ENCODE results near the gene PPP1CA. TPM values are rescaled to one million over a fixed set of nuclear protein-coding genes. Genes with fewer than 3 reads are reported as not detected.

The PPP1CA gene
- total and polyA plus RNA-seq, 2 donors (not counting 1 experiment from before 2014, with no cell fraction given), result 218 to 251 TPM

GRCh38 chr11:67365736-67366444 is 35.8 kb downstream of the PPP1CA start:
- Histone ChIP-seq H4K20me1 (ENCODE audit: control insufficient read depth, insufficient read depth, low read length, poor library complexity, severe bottlenecking) (peaks cover 64% of the 10 kb centered on the region), H3K4me1 (ENCODE audit: control insufficient read depth in 2 of 2, insufficient read depth in 2 of 2, low read length in 2 of 2) (peaks cover 79 to 82% of the 10 kb centered on the region in 2 donors), H3K36me3 (replicated peaks in 1 of 2; ENCODE audit: control extremely low read depth in 1 of 2, control insufficient read depth in 1 of 2, extremely low read depth in 1 of 2, insufficient read depth in 2 of 2, low read length in 1 of 2) (peaks cover 0 to 40% of the 10 kb centered on the region in 2 experiments), H3K4me2 (replicated peaks; ENCODE audit: low read depth, low read length, poor library complexity, severe bottlenecking) (peak overlapping the region; percentile 93), H3K79me2 (ENCODE audit: control insufficient read depth, insufficient read depth, low read length) (peaks cover 63% of the 10 kb centered on the region), H2AFZ (ENCODE audit: insufficient read depth, low read depth, low read length, poor library complexity, severe bottlenecking) (no peak overlapping the region), H3K27ac (ENCODE audit: low read length in 2 of 2) (peak overlapping the region; percentile 50 to 70), H3K9me3 (ENCODE audit: control extremely low read depth in 1 of 3, control insufficient read depth in 2 of 3, insufficient read depth in 1 of 3, low read length in 2 of 3) (no peaks in the 10 kb centered on the region), H3K9ac (ENCODE audit: low read length) (no peak overlapping the region), H3K4me3 (ENCODE audit: control extremely low read depth in 1 of 5, extremely low read depth in 1 of 5, insufficient read depth in 1 of 5, low read depth in 2 of 5, low read length in 4 of 5) (no peak overlapping the region), H3K27me3 (replicated peaks in 1 of 4; ENCODE audit: control extremely low read depth in 1 of 4, control insufficient read depth in 3 of 4, insufficient read depth in 4 of 4, low read length in 3 of 4) (no peaks in the 10 kb centered on the region)
- H3K27me3 Mint-ChIP-seq, result no peaks in the 10 kb centered on the region
- 92% methylated on average over 13 of the region's 14 CpGs for WGBS (ENCODE audit: insufficient coverage)
- peak overlapping the region; percentile 90 for H3K27ac Mint-ChIP-seq
- intact Hi-C loops (cut with micrococcal nuclease), result no loop called here
- H3K4me1 Mint-ChIP-seq, result peaks cover 92% of the 10 kb centered on the region
- TF ChIP-seq EZH2 (IDR thresholded peaks at IDR 0.05; ENCODE audit: borderline replicate concordance, insufficient read depth, low read depth, low read length, poor library complexity, severe bottlenecking), result no peak
- H3K9me3 Mint-ChIP-seq (ENCODE audit: insufficient read depth), result no peaks in the 10 kb centered on the region
- H3K4me3 Mint-ChIP-seq, result peak overlapping the region; percentile 54
- DNase-seq, result no peak
- ChIA-PET CTCF (interaction anchor here (1.2 to 42.2 kb wide), 3 partner anchors 6 to 285 kb away, joined by 4 to 2379 read pairs (median 2379); partner anchors contain the start of genes CLCF1, POLD4 and RAD9A), POLR2A (interaction anchor here (1.9 to 14.2 kb wide), 2 partner anchors 11 to 36 kb away, joined by 6 to 323 read pairs; partner anchors contain the start of genes POLD4 and PPP1CA)
- no peak for ATAC-seq (ENCODE audit: low read depth)

DNA sequence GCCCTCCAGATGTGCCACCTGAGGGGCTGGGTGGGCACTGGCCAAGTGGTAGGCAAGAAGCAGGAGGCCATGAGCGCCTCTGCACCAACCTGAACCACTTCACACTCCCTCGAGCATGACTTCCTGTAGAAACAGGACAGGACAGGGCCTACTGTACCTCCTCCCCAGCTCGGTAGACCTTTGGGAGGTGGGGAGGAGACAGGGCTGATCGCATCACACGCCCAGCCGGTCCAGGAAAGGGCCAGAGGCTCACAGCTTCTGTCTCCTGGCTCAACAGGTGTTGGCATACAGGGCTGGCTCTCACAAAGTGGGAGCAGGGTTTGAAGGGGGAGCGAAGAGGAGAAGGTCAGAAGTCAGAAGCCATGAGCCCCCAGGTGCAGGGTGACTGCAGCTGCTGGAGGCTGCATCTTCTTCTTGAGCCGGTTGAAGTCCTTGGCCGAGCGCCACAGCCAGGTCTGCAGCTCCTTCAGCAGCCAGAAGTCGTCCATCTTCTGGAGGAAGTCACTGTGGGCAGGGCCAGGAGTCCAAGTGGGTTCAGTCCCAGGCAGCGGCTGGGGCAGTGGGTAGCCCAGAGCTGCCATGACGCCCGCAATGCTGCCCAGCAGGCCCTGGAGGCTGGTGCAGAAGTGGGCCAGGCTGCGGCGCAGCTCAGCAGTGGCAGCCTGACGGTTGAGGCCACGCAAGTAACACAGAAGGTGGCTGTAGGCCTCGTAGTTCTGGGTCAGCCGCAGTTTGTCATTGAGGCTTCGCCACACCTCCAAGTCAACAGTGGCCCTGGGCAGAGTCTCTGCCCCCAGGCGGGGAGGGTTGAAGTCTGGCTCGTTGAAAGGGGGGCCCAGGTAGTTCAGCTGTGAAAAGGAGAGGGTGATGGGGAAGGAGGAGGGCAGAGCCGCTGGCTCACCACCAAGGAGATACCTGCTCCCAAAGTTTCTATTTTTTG is 36.6 kb downstream of the PPP1CA start:
- Histone ChIP-seq H3K27me3 (replicated peaks in 1 of 4; ENCODE audit: control extremely low read depth in 1 of 4, control insufficient read depth in 3 of 4, insufficient read depth in 4 of 4, low read length in 3 of 4) (no peaks in the 10 kb centered on the region), H3K79me2 (ENCODE audit: control insufficient read depth, insufficient read depth, low read length) (peaks cover 60% of the 10 kb centered on the region), H3K9ac (ENCODE audit: low read length) (no peak overlapping the region), H3K4me1 (ENCODE audit: control insufficient read depth in 2 of 2, insufficient read depth in 2 of 2, low read length in 2 of 2) (peaks cover 72 to 73% of the 10 kb centered on the region in 2 donors), H3K36me3 (replicated peaks in 1 of 2; ENCODE audit: control extremely low read depth in 1 of 2, control insufficient read depth in 1 of 2, extremely low read depth in 1 of 2, insufficient read depth in 2 of 2, low read length in 1 of 2) (peaks cover 0 to 40% of the 10 kb centered on the region in 2 experiments), H3K4me3 (ENCODE audit: control extremely low read depth in 1 of 5, extremely low read depth in 1 of 5, insufficient read depth in 1 of 5, low read depth in 2 of 5, low read length in 4 of 5) (peak overlapping the region in 1 of 5 experiments; percentile 11), H4K20me1 (ENCODE audit: control insufficient read depth, insufficient read depth, low read length, poor library complexity, severe bottlenecking) (peaks cover 57% of the 10 kb centered on the region), H3K27ac (ENCODE audit: low read length in 2 of 2) (peak overlapping the region; percentile 50 to 70), H2AFZ (ENCODE audit: insufficient read depth, low read depth, low read length, poor library complexity, severe bottlenecking) (no peak overlapping the region), H3K4me2 (replicated peaks; ENCODE audit: low read depth, low read length, poor library complexity, severe bottlenecking) (peak overlapping the region; percentile 93), H3K9me3 (ENCODE audit: control extremely low read depth in 1 of 3, control insufficient read depth in 2 of 3, insufficient read depth in 1 of 3, low read length in 2 of 3) (no peaks in the 10 kb centered on the region)
- peak; percentile 38 for DNase-seq
- intact Hi-C loops (cut with micrococcal nuclease), result no loop called here
- ChIA-PET CTCF (interaction anchor here (1.2 to 42.2 kb wide), 3 partner anchors 7 to 284 kb away, joined by 4 to 2379 read pairs (median 2379); partner anchors contain the start of genes CLCF1, POLD4 and RAD9A), POLR2A (interaction anchor here (0.6 to 14.2 kb wide), 4 partner anchors 8 to 36 kb away, joined by 5 to 323 read pairs (median 6); partner anchors contain the start of genes CLCF1, POLD4 and PPP1CA)
- TF ChIP-seq EZH2 (IDR thresholded peaks at IDR 0.05; ENCODE audit: borderline replicate concordance, insufficient read depth, low read depth, low read length, poor library complexity, severe bottlenecking), result no peak
- TF ChIP-seq, protein P1, sequence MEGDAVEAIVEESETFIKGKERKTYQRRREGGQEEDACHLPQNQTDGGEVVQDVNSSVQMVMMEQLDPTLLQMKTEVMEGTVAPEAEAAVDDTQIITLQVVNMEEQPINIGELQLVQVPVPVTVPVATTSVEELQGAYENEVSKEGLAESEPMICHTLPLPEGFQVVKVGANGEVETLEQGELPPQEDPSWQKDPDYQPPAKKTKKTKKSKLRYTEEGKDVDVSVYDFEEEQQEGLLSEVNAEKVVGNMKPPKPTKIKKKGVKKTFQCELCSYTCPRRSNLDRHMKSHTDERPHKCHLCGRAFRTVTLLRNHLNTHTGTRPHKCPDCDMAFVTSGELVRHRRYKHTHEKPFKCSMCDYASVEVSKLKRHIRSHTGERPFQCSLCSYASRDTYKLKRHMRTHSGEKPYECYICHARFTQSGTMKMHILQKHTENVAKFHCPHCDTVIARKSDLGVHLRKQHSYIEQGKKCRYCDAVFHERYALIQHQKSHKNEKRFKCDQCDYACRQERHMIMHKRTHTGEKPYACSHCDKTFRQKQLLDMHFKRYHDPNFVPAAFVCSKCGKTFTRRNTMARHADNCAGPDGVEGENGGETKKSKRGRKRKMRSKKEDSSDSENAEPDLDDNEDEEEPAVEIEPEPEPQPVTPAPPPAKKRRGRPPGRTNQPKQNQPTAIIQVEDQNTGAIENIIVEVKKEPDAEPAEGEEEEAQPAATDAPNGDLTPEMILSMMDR (IDR thresholded peaks at IDR 0.05), result no peak
- Mint-ChIP-seq H3K27ac (peak overlapping the region; percentile 90), H3K27me3 (no peaks in the 10 kb centered on the region), H3K9me3 (ENCODE audit: insufficient read depth) (no peaks in the 10 kb centered on the region), H3K4me1 (peaks cover 83% of the 10 kb centered on the region), H3K4me3 (peak overlapping the region; percentile 80)
- peak; percentile 23 for ATAC-seq (ENCODE audit: low read depth)
- 59% methylated on average over 21 of the region's 24 CpGs for WGBS (ENCODE audit: insufficient coverage)

Measured in B cell (primary cell).